PC-9 (cell line): Measurements from ENCODE around the gene MACROD2. TPM values are rescaled to one million over a fixed set of nuclear protein-coding genes. Genes with fewer than 3 reads are reported as not detected.

Source experiments
- BruUV-seq: library from RNA; stranded (reverse); fragments of 400-500 nt; replicated peaks from 2 replicates; lab custom pipeline; 2021; lab: Mats Ljungman, UMichigan
- CTCF ChIA-PET: fragments of 300-600 bp; sonication (Branson Sonifier 250); formaldehyde crosslinking; loops from one replicate; lab custom pipeline; 2022; ENCODE audit warnings: antibody characterized with exemption; lab: Charles Lee
- POLR2A ChIA-PET: fragments of 300-600 bp; sonication (Branson Sonifier 250); formaldehyde crosslinking; loops from one replicate; lab custom pipeline; 2022; ENCODE audit warnings: antibody characterized with exemption; ENCODE audit not compliant: unreplicated experiment; lab: Charles Lee
- DNase-seq, 2 experiments: peaks; one replicate each; pipeline versions ENCODE4 v3.0.0 to v3.0.0-alpha.2; 2015 to 2022; ENCODE audit warnings: mixed read lengths in 1 of 2
- H2AFZ ChIP-seq: fragments of 200-600 bp; sonication (generic); 2 replicates; pipeline ENCODE4 v1.8.1; 2017; ENCODE audit warnings: antibody characterized with exemption
- H3F3A ChIP-seq: fragments of 200-600 bp; sonication (generic); 2 replicates; pipeline ENCODE4 v1.8.1; 2017; ENCODE audit warnings: antibody characterized with exemption, mild to moderate bottlenecking, low read depth; ENCODE audit not compliant: insufficient read depth
- H3K27ac ChIP-seq: fragments of 200-600 bp; sonication (generic); 2 replicates; pipeline ENCODE4 v1.6.1; 2016; ENCODE audit warnings: mixed run types
- H3K27me3 ChIP-seq: fragments of 200-600 bp; sonication (generic); 2 replicates; pipeline ENCODE4 v1.6.1; 2016; ENCODE audit warnings: low read depth, mixed run types; ENCODE audit not compliant: insufficient read depth
- H3K36me3 ChIP-seq: fragments of 200-600 bp; sonication (generic); 2 replicates; pipeline ENCODE4 v1.6.1; 2016; ENCODE audit warnings: low read depth, mixed run types
- H3K4me1 ChIP-seq: fragments of 200-600 bp; sonication (generic); replicated peaks from 2 replicates; pipeline ENCODE4 v1.6.1; 2016; ENCODE audit warnings: mixed run types; ENCODE audit not compliant: insufficient read depth
- H3K4me2 ChIP-seq: fragments of 200-600 bp; sonication (generic); 2 replicates; pipeline ENCODE4 v1.6.1; 2017; ENCODE audit warnings: mixed run types
- H3K4me3 ChIP-seq: fragments of 200-600 bp; sonication (generic); 2 replicates; pipeline ENCODE4 v1.6.1; 2016; ENCODE audit warnings: mixed run types
- H3K79me2 ChIP-seq: fragments of 200-600 bp; sonication (generic); 2 replicates; pipeline ENCODE4 v1.6.1; 2017; ENCODE audit warnings: low read depth, mixed run types
- H3K9me2 ChIP-seq: fragments of 200-600 bp; sonication (generic); 2 replicates; pipeline ENCODE4 v1.8.1; 2017; ENCODE audit warnings: mild to moderate bottlenecking; ENCODE audit not compliant: insufficient read depth
- H3K9me3 ChIP-seq: fragments of 200-600 bp; sonication (generic); 2 replicates; pipeline ENCODE4 v1.8.1; 2016; ENCODE audit warnings: low read depth; ENCODE audit not compliant: insufficient read depth
- H4K20me1 ChIP-seq: fragments of 200-600 bp; sonication (generic); 2 replicates; pipeline ENCODE4 v1.8.1; 2017; ENCODE audit not compliant: insufficient read depth
- CTCF ChIP-seq: fragments of 200-600 bp; sonication (generic); conservative IDR thresholded peaks from 2 replicates; pipeline ENCODE4 v1.6.1; 2017; ENCODE audit warnings: mixed run types, antibody characterized with exemption, mild to moderate bottlenecking, moderate library complexity
- EZH2 ChIP-seq: fragments of 200-600 bp; sonication (generic); IDR thresholded peaks from 2 replicates; pipeline ENCODE4 v1.8.0; 2017; ENCODE audit warnings: antibody characterized with exemption, low read depth
- intact Hi-C: fragments of 100-400 bp; cut with micrococcal nuclease; formaldehyde crosslinking; loops from one replicate; pipeline ENCODE4 v1.10.0; 2022; ENCODE audit not compliant: unreplicated experiment
- total RNA-seq: library from RNA; stranded (reverse); gene quantifications from 2 replicates; pipeline ENCODE4 v1.2.3, GENCODE V29; 2021

MACROD2 gene
- total RNA-seq, 1 experiment from 2014 or later, result 11.4 TPM

- CTCF ChIA-PET, result no interaction called here
- POLR2A ChIA-PET, result no interaction called here
- DNase-seq, result no peak
- no peaks in the 10 kb centered on the region for H3K4me1 ChIP-seq
- no peaks in the 10 kb centered on the region; the same call in 1 of the 2 replicates for H3K9me2 ChIP-seq
- H3K27me3 ChIP-seq, result no peaks in the 10 kb centered on the region
- no peak for TF ChIP-seq CTCF
- H3K9me3 ChIP-seq, result no peaks in the 10 kb centered on the region
- H3F3A ChIP-seq, result no peaks in the 10 kb centered on the region
- H3K27ac ChIP-seq, result no peak overlapping the region
- no peak overlapping the region for H3K4me2 ChIP-seq
- BruUV-seq, result no TSS peak
- H2AFZ ChIP-seq, result no peak overlapping the region
- no peaks in the 10 kb centered on the region for H4K20me1 ChIP-seq
- no peaks in the 10 kb centered on the region for H3K36me3 ChIP-seq
- intact Hi-C loops, result no loop called here
- H3K79me2 ChIP-seq, result no peaks in the 10 kb centered on the region
- H3K4me3 ChIP-seq, result no peak overlapping the region
Observed at GRCh38 chr20:14245368-14245970, 250.2 kb downstream of the MACROD2 start.

- H3K79me2 ChIP-seq, result no peaks in the 10 kb centered on the region
- CTCF ChIA-PET, result no interaction called here
- H3K27ac ChIP-seq, result no peak overlapping the region
- H3K4me3 ChIP-seq, result no peak overlapping the region
- POLR2A ChIA-PET, result no interaction called here
- H3K9me3 ChIP-seq, result no peaks in the 10 kb centered on the region; the same call in 1 of the 2 replicates
- TF ChIP-seq CTCF, result no peak
- TF ChIP-seq EZH2, result no peak
- H3K36me3 ChIP-seq, result no peaks in the 10 kb centered on the region
- H3K4me1 ChIP-seq, result peaks cover 9% of the 10 kb centered on the region; the same call in 1 of the 2 replicates
- H3K9me2 ChIP-seq, result no peaks in the 10 kb centered on the region
- no peak overlapping the region for H2AFZ ChIP-seq
- intact Hi-C loops, result no loop called here
- H3F3A ChIP-seq, result no peaks in the 10 kb centered on the region
- no peak for DNase-seq
- H4K20me1 ChIP-seq, result no peaks in the 10 kb centered on the region
- H3K4me2 ChIP-seq, result no peak overlapping the region
- no TSS peak for BruUV-seq
- H3K27me3 ChIP-seq, result no peaks in the 10 kb centered on the region
Observed at GRCh38 chr20:14259689-14260088, 264.4 kb downstream of the MACROD2 start.

- DNase-seq, result no peak
- H3K36me3 ChIP-seq, result no peaks in the 10 kb centered on the region
- H3K9me2 ChIP-seq, result no peaks in the 10 kb centered on the region
- CTCF ChIA-PET, result no interaction called here
- no peak for TF ChIP-seq EZH2
- TF ChIP-seq CTCF, result no peak
- H3K27ac ChIP-seq, result no peak overlapping the region
- intact Hi-C loops, result no loop called here
- H2AFZ ChIP-seq, result no peak overlapping the region
- no peaks in the 10 kb centered on the region for H4K20me1 ChIP-seq
- no peaks in the 10 kb centered on the region for H3K27me3 ChIP-seq
- H3K4me3 ChIP-seq, result no peak overlapping the region
- H3K4me1 ChIP-seq, result peaks cover 9% of the 10 kb centered on the region; the same call in 1 of the 2 replicates
- no peaks in the 10 kb centered on the region; the same call in 1 of the 2 replicates for H3K9me3 ChIP-seq
- POLR2A ChIA-PET, result no interaction called here
- no peaks in the 10 kb centered on the region for H3F3A ChIP-seq
- no peaks in the 10 kb centered on the region for H3K79me2 ChIP-seq
- BruUV-seq, result no TSS peak
- H3K4me2 ChIP-seq, result no peak overlapping the region
Observed at GRCh38 chr20:14260367-14260766, 265.1 kb downstream of the MACROD2 start.
